HG03521 (cell line): Measurements from ENCODE around the gene POLR1G.

Experiments used
- ATAC-seq: cut with Tn5 transposase; IDR thresholded peaks from one replicate; pipeline ENCODE4 v1.9.1; 2021; ENCODE audit warnings: mild to moderate bottlenecking, moderate library complexity; ENCODE audit not compliant: unreplicated experiment

POLR1G gene

DNA sequence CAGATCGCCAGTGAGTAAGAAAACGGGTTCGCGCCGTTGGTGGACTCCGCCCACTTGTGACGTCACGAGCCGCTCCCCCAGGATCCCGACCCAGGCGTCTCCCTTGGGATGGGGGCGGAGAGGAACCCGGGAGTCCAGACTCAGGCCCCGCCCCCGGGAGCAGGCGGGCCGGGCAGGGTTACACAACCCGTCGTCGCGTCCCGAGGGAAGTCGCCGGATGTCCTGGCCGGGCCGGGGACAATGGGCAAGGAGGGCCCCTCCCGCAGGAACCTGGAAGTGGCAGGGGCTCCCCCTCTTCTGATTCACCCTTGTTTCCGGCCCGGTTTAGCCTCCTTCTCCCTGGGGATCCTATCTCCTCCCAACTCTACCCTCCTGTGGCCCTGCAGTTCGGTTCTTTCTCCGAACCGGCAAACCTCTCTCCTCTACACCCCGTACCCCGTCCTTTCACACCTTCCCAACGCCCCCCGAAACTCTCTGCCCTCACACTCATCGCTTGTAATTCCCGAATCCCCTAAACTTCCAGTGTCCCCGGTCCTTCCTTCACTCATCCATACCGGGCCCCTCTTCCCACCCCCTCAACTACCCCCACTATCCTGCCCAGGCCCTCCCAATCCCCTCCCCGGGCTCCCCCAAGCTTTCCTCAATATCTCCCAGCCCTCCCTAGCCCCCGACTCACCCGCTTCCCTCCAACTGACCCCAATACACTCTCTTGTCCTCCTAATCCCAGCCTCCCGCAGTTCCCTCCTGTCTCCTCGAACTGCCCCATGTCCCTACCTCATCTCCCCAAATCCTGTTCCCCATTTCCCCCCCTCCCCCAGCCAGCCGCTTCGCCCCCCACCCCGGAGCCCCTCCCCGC is 37.2 kb downstream of the POLR1G start:
- ATAC-seq: no peak

- peak; percentile 41 for ATAC-seq
Observed at GRCh38 chr19:45444318-45445041, 38.0 kb downstream of the POLR1G start.

DNA sequence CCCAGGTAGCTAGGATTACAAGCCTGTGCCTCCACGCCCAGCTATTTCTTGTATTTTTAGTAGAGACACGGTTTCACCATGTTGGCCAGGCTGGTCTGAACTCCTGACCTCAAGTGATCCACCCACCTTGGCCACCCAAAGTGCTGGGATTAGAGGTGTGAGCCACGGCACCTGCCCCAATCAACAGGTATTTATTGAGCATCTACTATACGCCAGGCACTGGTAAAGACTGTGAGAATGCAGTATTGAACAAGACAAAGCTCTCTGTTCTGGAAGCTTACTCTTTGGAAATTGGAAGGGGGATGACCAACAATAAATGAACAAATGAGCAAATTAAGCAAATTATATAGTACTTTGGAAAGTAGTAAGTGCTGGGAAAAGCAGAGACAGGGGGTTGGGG is 38.7 kb downstream of the POLR1G start:
- no peak for ATAC-seq

- no peak for ATAC-seq
Observed at GRCh38 chr19:45446295-45446694, 39.9 kb downstream of the POLR1G start.

DNA sequence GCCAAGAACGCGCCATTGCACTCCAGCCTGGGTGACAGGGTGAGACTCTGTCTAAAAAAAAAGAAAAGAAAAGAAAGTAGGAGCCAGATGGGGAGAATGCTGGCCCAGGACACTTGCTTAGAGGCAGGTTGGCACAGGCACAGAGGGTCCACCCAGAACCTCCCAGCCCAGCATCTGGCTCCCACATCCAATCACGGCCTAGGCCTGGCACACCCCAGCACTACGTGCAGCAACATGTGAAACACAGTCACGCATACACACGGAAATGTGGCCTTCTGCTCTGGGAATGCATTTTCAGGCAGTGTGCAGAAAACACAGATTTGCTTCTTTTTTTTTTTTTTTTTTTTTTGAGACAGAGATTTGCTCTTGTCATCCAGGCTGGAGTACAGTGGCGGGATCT is 40.5 kb downstream of the POLR1G start:
- ATAC-seq: no peak

DNA sequence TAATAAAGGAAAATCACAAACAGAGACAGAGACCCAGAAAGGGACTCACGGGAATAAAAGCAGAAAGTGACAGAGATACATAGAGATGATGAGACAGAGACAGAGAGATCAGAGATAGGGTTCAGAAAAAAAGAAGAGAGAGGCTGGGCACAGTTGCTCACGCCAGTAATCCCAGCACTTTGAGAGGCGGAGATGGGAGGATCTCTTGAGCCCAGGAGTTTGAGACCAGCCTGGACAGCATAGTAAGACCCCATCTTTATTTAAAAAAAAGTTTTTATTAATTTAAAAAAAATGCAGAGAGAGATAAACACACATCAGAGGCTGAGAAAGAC is 41.9 kb downstream of the POLR1G start:
- no peak for ATAC-seq

- ATAC-seq: no peak
Observed at GRCh38 chr19:45448887-45449299, 42.4 kb downstream of the POLR1G start.

DNA sequence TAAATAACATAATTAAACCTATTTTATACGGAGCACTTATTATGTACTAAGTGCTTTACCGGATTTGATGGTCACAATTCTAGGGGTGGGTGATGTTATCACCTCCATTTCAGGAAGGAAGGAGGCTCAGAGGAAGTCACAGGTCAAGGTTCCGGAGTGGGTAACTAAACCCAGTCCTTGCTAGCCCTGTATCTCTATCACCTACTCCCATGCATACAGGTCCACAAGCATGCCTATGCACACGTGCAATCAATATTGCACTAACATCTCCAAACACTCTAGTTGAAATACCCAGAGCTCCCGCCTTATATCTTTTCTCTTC is 43.5 kb downstream of the POLR1G start:
- ATAC-seq: no peak

- peak; percentile 13 for ATAC-seq
Observed at GRCh38 chr19:45451131-45451849, 44.8 kb downstream of the POLR1G start.

GRCh38 chr19:45451850-45452387 is 45.5 kb downstream of the POLR1G start:
- no peak for ATAC-seq

DNA sequence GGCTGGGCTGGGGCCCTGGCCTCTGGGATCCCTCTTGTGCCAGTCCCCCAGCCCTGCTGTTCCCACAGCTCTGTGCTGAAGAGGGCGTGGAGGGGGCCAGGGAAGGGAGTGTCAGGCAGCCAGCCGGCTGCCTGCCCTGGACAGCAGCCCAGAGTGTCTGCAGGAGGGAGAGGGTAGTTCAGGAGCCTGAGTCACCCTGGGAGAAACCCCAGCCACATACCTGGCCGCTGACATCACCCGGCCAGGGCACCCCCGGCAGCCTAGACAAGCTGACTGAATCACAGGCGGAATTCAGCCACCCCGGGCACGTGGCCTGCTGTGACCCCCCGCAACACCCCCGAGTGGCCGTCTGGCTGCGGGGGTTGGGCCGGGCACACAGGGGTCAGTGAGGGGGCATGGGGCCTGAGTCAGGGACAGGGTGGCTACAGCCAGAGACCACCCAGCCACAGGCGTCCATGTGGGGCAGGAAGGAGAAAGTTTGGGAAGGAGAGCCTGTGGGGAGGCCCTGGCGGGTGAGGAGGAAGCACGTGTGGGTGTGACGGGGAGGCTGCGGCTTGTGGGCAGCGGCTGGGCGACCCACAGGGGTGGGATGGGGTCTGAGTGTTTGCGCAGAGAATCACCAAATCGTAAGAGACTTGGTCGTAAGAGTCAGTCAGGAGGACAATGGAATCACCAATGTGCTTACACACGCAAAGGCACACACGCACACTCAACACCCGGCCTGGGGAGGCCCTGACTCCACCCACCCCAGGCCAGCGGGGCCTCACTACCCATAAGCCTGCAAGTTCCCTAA is 49.5 kb downstream of the POLR1G start:
- no peak for ATAC-seq

DNA sequence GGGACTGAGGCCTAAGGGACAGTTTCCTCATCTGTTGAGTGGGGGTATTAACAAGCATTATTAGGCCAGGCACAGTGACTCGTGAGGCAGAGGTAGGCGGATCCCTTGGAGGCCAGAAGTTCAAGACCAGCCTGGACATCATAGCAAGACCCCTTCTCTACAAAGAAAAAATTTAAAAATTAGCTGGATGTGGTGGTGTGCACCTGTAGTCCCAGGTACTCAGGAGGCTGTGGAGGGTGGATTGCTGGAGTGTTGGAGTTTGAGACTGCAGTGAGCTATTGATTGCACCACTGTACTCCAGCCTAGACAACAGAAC is 50.0 kb downstream of the POLR1G start:
- ATAC-seq: no peak

- ATAC-seq: no peak
Observed at GRCh38 chr19:45457776-45458175, 51.3 kb downstream of the POLR1G start.
